Neural cell (in vitro differentiated cells): ENCODE data around the gene GNAI1. TPM values are rescaled to one million over a fixed set of nuclear protein-coding genes. Genes with fewer than 3 reads are reported as not detected.

Source experiments
- H2AFZ ChIP-seq: fragments of 200-600, 300-800 bp; sonication (generic), shearing (Covaris generic); 2 replicates; pipeline ENCODE4 v1.6.0; 2014; ENCODE audit warnings: low read depth, mild to moderate bottlenecking, antibody characterized with exemption, low read length, moderate library complexity
- H3F3A ChIP-seq: fragments of 200-600 bp; shearing (Covaris generic); 2 replicates; pipeline ENCODE4 v1.6.1; 2016; ENCODE audit warnings: mild to moderate bottlenecking, moderate library complexity, mixed read lengths, antibody characterized with exemption, low read length; ENCODE audit not compliant: insufficient read depth, poor library complexity, severe bottlenecking
- H3K27ac ChIP-seq: fragments of 200-600, 300-800 bp; sonication (generic), shearing (Covaris generic); 2 replicates; pipeline ENCODE4 v1.5.1; 2014; ENCODE audit warnings: mild to moderate bottlenecking, low read length, moderate library complexity
- H3K27me3 ChIP-seq: fragments of 300-800, 200-600 bp; sonication (generic), shearing (Covaris generic); 2 replicates; pipeline ENCODE4 v1.6.0; 2014; ENCODE audit warnings: mild to moderate bottlenecking, low read depth, low read length, moderate library complexity; ENCODE audit not compliant: insufficient read depth
- H3K36me3 ChIP-seq: fragments of 300-800, 200-600 bp; sonication (generic), shearing (Covaris generic); 2 replicates; pipeline ENCODE4 v1.5.1; 2014; ENCODE audit warnings: mild to moderate bottlenecking, antibody characterized with exemption, low read length, moderate library complexity; ENCODE audit not compliant: insufficient read depth
- H3K4me2 ChIP-seq: fragments of 300-800, 200-600 bp; sonication (generic), shearing (Covaris generic); 2 replicates; pipeline ENCODE4 v1.6.0; 2014; ENCODE audit warnings: mild to moderate bottlenecking, low read length
- H3K4me3 ChIP-seq: fragments of 300-800, 200-600 bp; sonication (generic), shearing (Covaris generic); 2 replicates; pipeline ENCODE4 v1.5.1; 2014; ENCODE audit warnings: mild to moderate bottlenecking, low read length, moderate library complexity
- H3K79me2 ChIP-seq: fragments of 200-600 bp; shearing (Covaris generic); replicated peaks from 2 replicates; pipeline ENCODE4 v1.6.0; 2014; ENCODE audit warnings: mild to moderate bottlenecking, low read length, moderate library complexity; ENCODE audit not compliant: insufficient read depth
- H3K9ac ChIP-seq: fragments of 300-800, 200-600 bp; sonication (generic), shearing (Covaris generic); 2 replicates; pipeline ENCODE4 v1.6.1; 2016; ENCODE audit warnings: mild to moderate bottlenecking, low read length, mixed read lengths
- H3K9me2 ChIP-seq: fragments of 200-600 bp; shearing (Covaris generic); 2 replicates; pipeline ENCODE4 v1.6.1; 2016; ENCODE audit warnings: mild to moderate bottlenecking, low read length, mixed read lengths; ENCODE audit not compliant: insufficient read depth
- H3K9me3 ChIP-seq: fragments of 200-600, 300-800 bp; sonication (generic), shearing (Covaris generic); 2 replicates; pipeline ENCODE4 v1.6.1; 2016; ENCODE audit warnings: mild to moderate bottlenecking, mixed run types, low read length, moderate library complexity, mixed read lengths
- H4K20me1 ChIP-seq: fragments of 200-600 bp; shearing (Covaris generic); 2 replicates; pipeline ENCODE4 v1.6.1; 2016; ENCODE audit warnings: mild to moderate bottlenecking, mixed run types; ENCODE audit not compliant: insufficient read depth
- EP300 ChIP-seq: fragments of 450-650 bp; conservative IDR thresholded peaks from 2 replicates; pipeline ENCODE4 v1.6.1; 2014; ENCODE audit warnings: antibody characterized with exemption, mild to moderate bottlenecking, moderate library complexity; ENCODE audit not compliant: poor library complexity, severe bottlenecking
- EZH2 ChIP-seq: fragments of 200-600, 300-800 bp; shearing (Covaris generic), sonication (generic); IDR thresholded peaks from 2 replicates; pipeline ENCODE4 v1.6.1; 2014; ENCODE audit warnings: antibody characterized with exemption, low read length, borderline replicate concordance, mild to moderate bottlenecking; ENCODE audit not compliant: insufficient read depth, poor library complexity, severe bottlenecking
- MXI1 ChIP-seq: fragments of 450-650 bp; conservative IDR thresholded peaks from 2 replicates; pipeline ENCODE4 v1.6.1; 2014; ENCODE audit warnings: antibody characterized with exemption, mild to moderate bottlenecking; ENCODE audit not compliant: poor library complexity, severe bottlenecking
- POLR2AphosphoS5 ChIP-seq: IDR thresholded peaks from 2 replicates; pipeline ENCODE4 v1.6.1; 2012
- RAD21 ChIP-seq: fragments of 450-650 bp; conservative IDR thresholded peaks from 2 replicates; pipeline ENCODE4 v1.6.1; 2014; ENCODE audit warnings: antibody characterized with exemption, mild to moderate bottlenecking, moderate library complexity
- SMC3 ChIP-seq: fragments of 450-650 bp; conservative IDR thresholded peaks from 2 replicates; pipeline ENCODE4 v1.6.1; 2014; ENCODE audit warnings: antibody characterized with exemption, mild to moderate bottlenecking, moderate library complexity; ENCODE audit not compliant: poor library complexity
- TAF1 ChIP-seq: IDR thresholded peaks from 2 replicates; pipeline ENCODE4 v1.6.1; 2012; ENCODE audit warnings: low read depth
- polyA plus RNA-seq: library from polyadenylated mRNA; depleted of rRNA; stranded (reverse); fragments of >200 nt; gene quantifications from 2 replicates; pipeline ENCODE4 v1.2.3, GENCODE V29; 2014
- TF ChIP-seq, protein P1 (sequence below): IDR thresholded peaks from 2 replicates; pipeline ENCODE4 v1.6.1; 2012; ENCODE audit warnings: borderline replicate concordance
- TF ChIP-seq, protein P2 (sequence below): fragments of 450-650 bp; IDR thresholded peaks from 2 replicates; pipeline ENCODE4 v1.5.1; 2014; ENCODE audit warnings: antibody characterized with exemption, mild to moderate bottlenecking, moderate library complexity; ENCODE audit not compliant: poor library complexity, severe bottlenecking

The GNAI1 gene
- polyA plus RNA-seq, 1 donor from 2014 or later, result 69.3 TPM

DNA sequence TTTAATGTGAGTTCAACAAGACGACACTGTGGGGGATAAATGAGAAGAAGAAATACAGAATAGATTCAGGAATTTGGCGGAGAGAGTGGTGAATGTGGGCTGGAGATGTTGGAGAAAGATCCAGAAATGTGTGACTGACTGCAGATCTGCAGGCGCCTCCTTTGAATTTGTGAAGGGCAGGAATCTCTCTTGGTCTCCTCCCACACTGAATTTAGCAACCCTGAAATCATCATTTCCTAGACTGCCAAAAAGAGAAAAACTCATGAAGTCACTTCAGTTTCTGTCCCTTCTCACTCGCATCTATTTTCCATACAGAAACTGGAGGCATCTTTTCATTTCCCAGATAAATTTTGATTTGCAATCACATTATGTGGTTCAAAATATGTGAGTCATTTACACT lies 128.7 kb downstream of the GNAI1 start:
- no peak for TF ChIP-seq EZH2
- no peak for TF ChIP-seq POLR2AphosphoS5
- no peak for TF ChIP-seq RAD21
- TF ChIP-seq, protein P1, sequence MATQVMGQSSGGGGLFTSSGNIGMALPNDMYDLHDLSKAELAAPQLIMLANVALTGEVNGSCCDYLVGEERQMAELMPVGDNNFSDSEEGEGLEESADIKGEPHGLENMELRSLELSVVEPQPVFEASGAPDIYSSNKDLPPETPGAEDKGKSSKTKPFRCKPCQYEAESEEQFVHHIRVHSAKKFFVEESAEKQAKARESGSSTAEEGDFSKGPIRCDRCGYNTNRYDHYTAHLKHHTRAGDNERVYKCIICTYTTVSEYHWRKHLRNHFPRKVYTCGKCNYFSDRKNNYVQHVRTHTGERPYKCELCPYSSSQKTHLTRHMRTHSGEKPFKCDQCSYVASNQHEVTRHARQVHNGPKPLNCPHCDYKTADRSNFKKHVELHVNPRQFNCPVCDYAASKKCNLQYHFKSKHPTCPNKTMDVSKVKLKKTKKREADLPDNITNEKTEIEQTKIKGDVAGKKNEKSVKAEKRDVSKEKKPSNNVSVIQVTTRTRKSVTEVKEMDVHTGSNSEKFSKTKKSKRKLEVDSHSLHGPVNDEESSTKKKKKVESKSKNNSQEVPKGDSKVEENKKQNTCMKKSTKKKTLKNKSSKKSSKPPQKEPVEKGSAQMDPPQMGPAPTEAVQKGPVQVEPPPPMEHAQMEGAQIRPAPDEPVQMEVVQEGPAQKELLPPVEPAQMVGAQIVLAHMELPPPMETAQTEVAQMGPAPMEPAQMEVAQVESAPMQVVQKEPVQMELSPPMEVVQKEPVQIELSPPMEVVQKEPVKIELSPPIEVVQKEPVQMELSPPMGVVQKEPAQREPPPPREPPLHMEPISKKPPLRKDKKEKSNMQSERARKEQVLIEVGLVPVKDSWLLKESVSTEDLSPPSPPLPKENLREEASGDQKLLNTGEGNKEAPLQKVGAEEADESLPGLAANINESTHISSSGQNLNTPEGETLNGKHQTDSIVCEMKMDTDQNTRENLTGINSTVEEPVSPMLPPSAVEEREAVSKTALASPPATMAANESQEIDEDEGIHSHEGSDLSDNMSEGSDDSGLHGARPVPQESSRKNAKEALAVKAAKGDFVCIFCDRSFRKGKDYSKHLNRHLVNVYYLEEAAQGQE, result no peak
- TF ChIP-seq MXI1, result no peak
- no peak for TF ChIP-seq EP300
- no peak for TF ChIP-seq TAF1
- TF ChIP-seq SMC3, result no peak
- TF ChIP-seq, protein P2, sequence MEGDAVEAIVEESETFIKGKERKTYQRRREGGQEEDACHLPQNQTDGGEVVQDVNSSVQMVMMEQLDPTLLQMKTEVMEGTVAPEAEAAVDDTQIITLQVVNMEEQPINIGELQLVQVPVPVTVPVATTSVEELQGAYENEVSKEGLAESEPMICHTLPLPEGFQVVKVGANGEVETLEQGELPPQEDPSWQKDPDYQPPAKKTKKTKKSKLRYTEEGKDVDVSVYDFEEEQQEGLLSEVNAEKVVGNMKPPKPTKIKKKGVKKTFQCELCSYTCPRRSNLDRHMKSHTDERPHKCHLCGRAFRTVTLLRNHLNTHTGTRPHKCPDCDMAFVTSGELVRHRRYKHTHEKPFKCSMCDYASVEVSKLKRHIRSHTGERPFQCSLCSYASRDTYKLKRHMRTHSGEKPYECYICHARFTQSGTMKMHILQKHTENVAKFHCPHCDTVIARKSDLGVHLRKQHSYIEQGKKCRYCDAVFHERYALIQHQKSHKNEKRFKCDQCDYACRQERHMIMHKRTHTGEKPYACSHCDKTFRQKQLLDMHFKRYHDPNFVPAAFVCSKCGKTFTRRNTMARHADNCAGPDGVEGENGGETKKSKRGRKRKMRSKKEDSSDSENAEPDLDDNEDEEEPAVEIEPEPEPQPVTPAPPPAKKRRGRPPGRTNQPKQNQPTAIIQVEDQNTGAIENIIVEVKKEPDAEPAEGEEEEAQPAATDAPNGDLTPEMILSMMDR, result no peak
- H3F3A ChIP-seq, result no peaks in the 10 kb centered on the region
- H3K36me3 ChIP-seq, result no peaks in the 10 kb centered on the region
- no peaks in the 10 kb centered on the region for H3K27me3 ChIP-seq
- no peak overlapping the region for H2AFZ ChIP-seq
- no peak overlapping the region for H3K9ac ChIP-seq
- H3K79me2 ChIP-seq, result no peaks in the 10 kb centered on the region
- H3K9me2 ChIP-seq, result no peaks in the 10 kb centered on the region
- H4K20me1 ChIP-seq, result no peaks in the 10 kb centered on the region
- peaks cover 3% of the 10 kb centered on the region for H3K9me3 ChIP-seq
- H3K4me2 ChIP-seq, result no peak overlapping the region
- H3K4me3 ChIP-seq, result no peak overlapping the region
- no peak overlapping the region for H3K27ac ChIP-seq

- no peaks in the 10 kb centered on the region for H3K79me2 ChIP-seq
- no peaks in the 10 kb centered on the region for H3F3A ChIP-seq
- H3K27ac ChIP-seq, result no peak overlapping the region
- no peak overlapping the region for H3K4me2 ChIP-seq
- H3K9me2 ChIP-seq, result no peaks in the 10 kb centered on the region
- H3K4me3 ChIP-seq, result no peak overlapping the region
- no peaks in the 10 kb centered on the region for H4K20me1 ChIP-seq
- no peaks in the 10 kb centered on the region for H3K36me3 ChIP-seq
- no peaks in the 10 kb centered on the region for H3K27me3 ChIP-seq
- no peak overlapping the region for H2AFZ ChIP-seq
- TF ChIP-seq MXI1 (no peak), POLR2AphosphoS5 (no peak), SMC3 (no peak), EZH2 (no peak), TAF1 (no peak), RAD21 (no peak), EP300 (no peak)
- TF ChIP-seq, protein P1, result no peak
- TF ChIP-seq, protein P2, result no peak
- H3K9ac ChIP-seq, result no peak overlapping the region
- peaks cover 3% of the 10 kb centered on the region for H3K9me3 ChIP-seq
Measured at GRCh38 chr7:80263821-80264220, 129.2 kb downstream of the GNAI1 start.
